A673 (cell line): ENCODE results near the gene AP4B1. TPM values are rescaled to one million over a fixed set of nuclear protein-coding genes. Genes with fewer than 3 reads are reported as not detected.

ENCODE experiments used
- BruUV-seq: library from RNA; stranded (reverse); fragments of 400-500 nt; replicated peaks from 2 replicates; lab custom pipeline; 2021; lab: Mats Ljungman, UMichigan
- CTCF ChIA-PET: fragments of 300-600 bp; sonication (Branson Sonifier 250); formaldehyde crosslinking; loops from one replicate; lab custom pipeline; 2022; ENCODE audit warnings: antibody characterized with exemption; lab: Charles Lee
- POLR2A ChIA-PET: fragments of 300-600 bp; sonication (Branson Sonifier 250); formaldehyde crosslinking; loops from one replicate; lab custom pipeline; 2022; ENCODE audit warnings: antibody characterized with exemption; ENCODE audit not compliant: low non-redundant PET; lab: Charles Lee
- DNase-seq: peaks from one replicate; pipeline ENCODE4 v3.0.0-alpha.2; 2015; ENCODE audit warnings: low spot score
- H3K27ac ChIP-seq: fragments of 200-600 bp; sonication (generic); 2 replicates; pipeline ENCODE4 v1.5.1; 2016; ENCODE audit warnings: mixed run types, low read depth, mild to moderate bottlenecking, mixed read lengths, antibody characterized with exemption, low read length; ENCODE audit not compliant: poor library complexity, severe bottlenecking
- H3K27me3 ChIP-seq: fragments of 200-600 bp; sonication (generic); replicated peaks from 2 replicates; pipeline ENCODE4 v1.6.1; 2017; ENCODE audit warnings: mixed run types, low read depth, mild to moderate bottlenecking, mixed read lengths, antibody characterized with exemption, low read length; ENCODE audit not compliant: insufficient read depth, poor library complexity
- H3K36me3 ChIP-seq: fragments of 200-600 bp; sonication (generic); 2 replicates; pipeline ENCODE4 v1.6.1; 2016; ENCODE audit warnings: mixed run types, mild to moderate bottlenecking, mixed read lengths, antibody characterized with exemption, low read length; ENCODE audit not compliant: insufficient read depth, poor library complexity, severe bottlenecking
- H3K4me1 ChIP-seq: fragments of 200-600 bp; sonication (generic); 2 replicates; pipeline ENCODE4 v1.6.1; 2017; ENCODE audit warnings: mixed run types, mild to moderate bottlenecking, mixed read lengths, antibody characterized with exemption, low read length; ENCODE audit not compliant: insufficient read depth, poor library complexity, severe bottlenecking
- H3K4me3 ChIP-seq: fragments of 200-600 bp; sonication (generic); 2 replicates; pipeline ENCODE4 v1.5.1; 2016; ENCODE audit warnings: low read depth, mixed run types, mild to moderate bottlenecking, mixed read lengths, low read length; ENCODE audit not compliant: poor library complexity, severe bottlenecking
- H3K9me3 ChIP-seq: fragments of 200-600 bp; sonication (generic); 2 replicates; pipeline ENCODE4 v1.6.1; 2016; ENCODE audit warnings: mixed run types, low read depth, mild to moderate bottlenecking, mixed read lengths, antibody characterized with exemption, low read length; ENCODE audit not compliant: poor library complexity, severe bottlenecking
- CTCF ChIP-seq: fragments of 300-800, 200-600 bp; sonication (generic); conservative IDR thresholded peaks from 2 replicates; pipeline ENCODE4 v1.5.1; 2017; ENCODE audit warnings: low read depth, mild to moderate bottlenecking, antibody characterized with exemption, low read length, moderate library complexity, mixed read lengths
- EZH2 ChIP-seq: fragments of 200-600 bp; sonication (generic); IDR thresholded peaks from 2 replicates; pipeline ENCODE4 v1.6.1; 2017; ENCODE audit warnings: borderline replicate concordance, low read depth, mild to moderate bottlenecking, mixed read lengths, antibody characterized with exemption, low read length; ENCODE audit not compliant: poor library complexity, severe bottlenecking
- intact Hi-C: fragments of 100-400 bp; cut with micrococcal nuclease; formaldehyde crosslinking; loops from one replicate; pipeline ENCODE4 v1.10.0; 2022; ENCODE audit not compliant: unreplicated experiment
- total RNA-seq: library from RNA; stranded (reverse); gene quantifications from 2 replicates; pipeline ENCODE4 v1.2.3, GENCODE V29; 2021

AP4B1 gene
- total RNA-seq, 1 experiment from 2014 or later = 48.9 TPM

- intact Hi-C loops = no loop called here
- CTCF ChIA-PET = no interaction called here
Measured at GRCh38 chr1:113895961-113896360, 8.6 kb downstream of the AP4B1 start.

DNA sequence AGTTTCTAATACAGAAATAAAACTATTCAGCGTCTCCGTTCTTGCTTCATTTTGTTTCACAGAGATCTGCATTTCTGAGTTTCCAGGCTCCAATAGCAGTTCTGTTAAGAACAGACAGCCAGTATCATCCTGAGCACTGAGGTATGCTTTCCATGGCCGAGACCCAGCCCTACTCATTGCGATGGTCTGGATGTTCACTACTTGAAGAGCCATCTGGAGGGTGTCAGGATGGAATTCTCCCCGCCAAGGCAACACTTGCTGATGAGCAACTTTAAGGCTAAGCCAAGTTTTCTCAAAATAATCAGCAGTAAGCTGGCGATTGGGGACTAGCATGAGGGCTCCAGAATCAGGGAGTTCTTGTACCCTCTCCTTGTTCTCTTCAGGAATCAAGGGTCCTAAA is 9.5 kb downstream of the AP4B1 start:
- Histone ChIP-seq H3K9me3 (no peaks in the 10 kb centered on the region), H3K27ac (no peak overlapping the region), H3K36me3 (peaks cover 61% of the 10 kb centered on the region), H3K4me3 (no peak overlapping the region), H3K27me3 (no peaks in the 10 kb centered on the region), H3K4me1 (peaks cover 19% of the 10 kb centered on the region)
- TF ChIP-seq CTCF = no peak
- TF ChIP-seq EZH2 = no peak
- DNase-seq = no peak
- ChIA-PET CTCF (no interaction called here), POLR2A (no interaction called here)
- BruUV-seq = TSS peak; percentile 5
- intact Hi-C loops = no loop called here

More at GRCh38 chr1:113895961-113896360, 8.6 kb downstream of the AP4B1 start:
- no peak for DNase-seq
- Histone ChIP-seq H3K36me3 (peaks cover 66% of the 10 kb centered on the region), H3K27ac (no peak overlapping the region), H3K9me3 (no peaks in the 10 kb centered on the region), H3K4me3 (no peak overlapping the region), H3K27me3 (no peaks in the 10 kb centered on the region), H3K4me1 (peaks cover 19% of the 10 kb centered on the region)
- BruUV-seq = no TSS peak
- TF ChIP-seq EZH2 = no peak
- no peak for TF ChIP-seq CTCF
- POLR2A ChIA-PET = no interaction called here

GRCh38 chr1:113893267-113893666 is 11.3 kb downstream of the AP4B1 start:
- Histone ChIP-seq H3K4me3 (no peak overlapping the region), H3K27ac (no peak overlapping the region), H3K36me3 (peaks cover 42% of the 10 kb centered on the region), H3K27me3 (no peaks in the 10 kb centered on the region), H3K4me1 (peaks cover 19% of the 10 kb centered on the region), H3K9me3 (no peaks in the 10 kb centered on the region)
- CTCF ChIA-PET = no interaction called here
- DNase-seq = no peak
- TF ChIP-seq EZH2 (no peak), CTCF (no peak)
- intact Hi-C loops = no loop called here
- no TSS peak for BruUV-seq
- POLR2A ChIA-PET = no interaction called here
